Globus pallidus (tissue), 1 donor: Measurements from ENCODE around the gene IQCF5.
"Not testable (repeated sequence)": the region's sequence is repeated elsewhere in the genome, so short reads cannot be mapped to it uniquely, and the experiment has no call there.

Source experiments
- DNase-seq: peaks from one replicate; pipeline ENCODE4 v3.0.0-alpha.2; 2015; ENCODE audit warnings: low spot score

The IQCF5 gene

DNA sequence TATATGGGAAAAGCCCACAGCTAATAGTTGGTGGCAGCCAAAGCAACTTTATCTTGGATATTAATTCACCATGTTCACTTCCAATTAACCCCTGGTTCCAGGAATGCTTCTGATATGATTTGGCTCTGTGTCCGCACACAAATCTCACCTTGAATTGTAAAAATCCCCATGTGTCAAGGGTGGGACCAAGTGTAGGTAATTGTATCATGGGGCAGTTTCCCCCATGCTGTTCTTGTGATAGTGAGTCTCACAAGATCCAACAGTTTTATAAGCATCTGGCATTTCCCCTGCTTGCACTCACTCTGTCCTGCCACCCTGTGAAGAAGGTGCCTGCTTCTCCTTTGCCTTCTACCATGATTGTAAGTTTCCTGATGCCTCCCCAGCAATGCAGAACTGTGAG, 6.5 kb downstream of the IQCF5 start:
- DNase-seq: not testable (repeated sequence)

DNA sequence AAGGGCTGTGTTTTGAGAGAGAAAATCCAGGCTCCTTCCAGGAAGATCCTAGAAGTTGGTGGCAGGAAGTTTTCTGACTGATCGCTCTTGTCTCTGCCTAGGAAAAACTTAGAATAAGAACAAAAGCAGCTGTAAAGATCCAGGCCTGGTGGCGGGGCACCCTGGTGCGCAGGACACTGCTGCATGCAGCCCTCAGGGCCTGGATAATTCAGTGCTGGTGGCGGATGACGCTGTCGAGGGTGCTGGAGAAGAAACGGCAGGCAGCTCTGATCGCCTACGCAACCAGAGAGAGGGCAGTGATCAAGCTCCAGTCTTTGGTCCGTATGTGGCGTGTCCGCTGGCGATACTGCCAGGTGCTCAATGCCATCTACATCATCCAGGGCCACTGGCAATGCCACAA, 12.5 kb downstream of the IQCF5 start:
- no peak for DNase-seq

DNA sequence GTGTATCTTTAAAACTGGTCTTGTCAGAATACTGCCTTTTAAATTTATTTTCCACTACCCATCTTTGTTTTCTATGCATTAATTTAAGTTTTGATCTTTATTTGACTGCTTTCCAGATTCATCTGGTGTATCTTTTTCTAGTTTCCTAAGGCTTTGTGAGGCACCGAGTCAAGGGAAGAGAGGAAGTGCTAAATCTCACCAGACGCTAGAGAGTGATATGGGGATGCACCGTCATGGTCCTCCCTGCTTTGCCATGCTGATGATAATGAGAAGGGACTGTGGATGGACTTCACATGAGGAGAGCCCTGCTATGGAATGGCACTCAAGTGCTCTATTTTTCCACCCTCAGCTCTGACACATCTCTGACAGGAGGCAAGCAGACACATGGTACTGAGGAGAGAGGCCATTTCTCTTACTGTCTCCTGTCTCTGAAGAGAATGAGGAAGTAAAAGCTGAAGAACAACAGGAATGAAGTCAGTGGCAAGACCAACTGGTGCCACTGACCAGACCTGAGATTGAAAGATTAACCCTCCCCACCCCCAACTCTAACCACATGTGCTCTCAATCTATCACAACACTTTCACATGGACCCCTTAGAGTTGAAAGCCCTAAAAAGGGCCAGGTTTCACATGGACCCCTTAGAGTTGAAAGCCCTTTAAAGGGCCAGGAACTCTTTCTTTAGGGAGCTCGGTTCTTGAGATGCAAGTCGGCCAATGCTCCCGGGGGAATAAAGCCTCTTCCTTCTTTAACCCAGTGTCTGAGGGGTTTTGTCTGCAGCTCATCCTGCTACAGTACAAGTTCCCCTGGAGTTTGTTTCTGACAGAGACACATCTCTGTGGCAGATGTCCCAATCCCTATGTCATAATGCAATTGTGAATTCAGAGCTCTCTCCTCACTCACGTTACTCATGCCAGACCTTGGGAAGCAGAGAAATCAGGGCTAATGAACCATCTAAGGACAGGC, 14.4 kb downstream of the IQCF5 start, which contains the start of gene IQCF2:
IQCF2 (plus strand) TSS at position 913 of the 963 bp plus-strand sequence. CDS start 52 bp downstream, outside the sequence.
- DNase-seq: no peak

DNA sequence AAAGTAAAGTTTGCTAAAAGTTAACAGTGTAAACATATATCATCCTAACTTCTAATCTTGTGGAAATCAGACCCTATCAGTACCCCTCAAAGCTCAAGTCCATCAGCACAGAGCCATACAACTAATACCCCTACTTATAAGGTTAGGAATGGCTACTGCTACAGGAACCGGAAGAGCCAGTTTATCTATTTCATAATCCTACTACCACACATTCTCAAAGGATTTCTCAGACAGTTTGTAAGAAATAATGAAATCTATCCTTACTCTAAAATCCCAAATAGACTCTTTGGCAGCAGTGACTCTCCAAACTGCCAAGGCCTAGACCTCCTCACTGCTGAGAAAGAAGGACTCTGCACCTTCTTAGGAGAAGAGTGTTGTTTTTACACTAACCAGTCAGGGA, 20.0 kb downstream of the IQCF5 start:
- DNase-seq: not testable (repeated sequence)

DNA sequence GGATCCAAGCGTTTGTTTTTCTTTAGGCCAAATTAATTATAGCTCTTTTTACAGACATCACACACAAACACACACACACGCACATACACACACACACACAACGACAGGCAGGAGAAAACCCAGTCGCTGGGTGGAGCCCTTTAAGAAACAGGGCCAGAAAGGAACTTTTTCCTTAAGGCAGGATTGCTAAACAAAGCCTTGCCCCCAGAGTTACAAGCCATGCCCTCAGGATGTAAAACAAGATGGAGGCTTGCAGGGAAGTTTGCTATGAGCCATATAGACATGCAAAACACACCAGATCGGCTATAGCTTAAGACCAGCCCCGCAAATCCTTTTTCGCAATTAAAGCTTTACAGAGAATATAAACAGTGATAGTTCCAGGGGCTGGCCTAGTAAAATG, 30.3 kb downstream of the IQCF5 start:
- DNase-seq: no peak

DNA sequence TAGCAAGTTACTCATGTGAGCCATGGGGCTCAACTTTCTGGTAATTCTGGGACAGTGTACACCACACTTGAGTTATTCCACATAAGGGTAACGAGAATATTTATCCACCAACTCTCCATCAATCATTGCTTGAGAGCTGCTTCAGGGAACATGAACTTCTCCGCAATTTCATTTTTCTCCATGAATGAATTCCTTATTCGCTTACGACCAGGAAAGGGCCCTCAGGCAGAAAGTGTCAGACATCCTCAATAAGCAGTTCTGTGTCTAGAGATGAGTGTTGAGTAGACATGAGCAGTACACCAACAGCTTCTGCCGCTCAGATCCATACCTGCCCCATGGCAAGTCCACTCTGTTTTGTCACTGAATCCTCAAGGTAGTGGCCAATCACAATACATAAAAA, 38.8 kb downstream of the IQCF5 start:
- no peak for DNase-seq

DNA sequence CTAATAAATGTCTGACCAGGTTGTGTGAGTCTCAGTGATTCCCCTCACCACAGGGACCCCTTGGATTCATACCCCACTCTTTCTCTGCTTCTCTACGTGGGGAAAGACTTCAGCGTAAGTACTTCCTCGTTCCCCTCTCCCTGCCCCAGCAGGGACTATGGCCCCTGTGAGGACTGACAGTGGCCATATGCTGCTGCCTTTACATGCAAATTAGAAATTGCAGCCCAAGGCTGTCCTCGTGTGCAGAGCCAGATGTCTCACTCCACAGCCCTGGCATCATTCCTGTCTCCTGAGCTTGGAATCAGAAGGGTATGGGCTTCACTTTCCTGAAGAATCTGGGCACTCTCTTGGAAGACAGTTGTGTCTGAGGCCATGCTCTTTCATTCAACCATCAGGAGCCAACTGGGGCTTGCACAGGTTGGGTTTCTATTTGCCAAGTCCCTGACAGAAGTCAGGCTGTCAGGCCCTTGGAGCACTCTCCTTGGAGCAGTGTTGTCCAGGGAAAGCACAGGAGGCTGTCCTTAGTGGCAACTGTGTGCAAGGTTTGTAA, 44.5 kb downstream of the IQCF5 start:
- DNase-seq: no peak

DNA sequence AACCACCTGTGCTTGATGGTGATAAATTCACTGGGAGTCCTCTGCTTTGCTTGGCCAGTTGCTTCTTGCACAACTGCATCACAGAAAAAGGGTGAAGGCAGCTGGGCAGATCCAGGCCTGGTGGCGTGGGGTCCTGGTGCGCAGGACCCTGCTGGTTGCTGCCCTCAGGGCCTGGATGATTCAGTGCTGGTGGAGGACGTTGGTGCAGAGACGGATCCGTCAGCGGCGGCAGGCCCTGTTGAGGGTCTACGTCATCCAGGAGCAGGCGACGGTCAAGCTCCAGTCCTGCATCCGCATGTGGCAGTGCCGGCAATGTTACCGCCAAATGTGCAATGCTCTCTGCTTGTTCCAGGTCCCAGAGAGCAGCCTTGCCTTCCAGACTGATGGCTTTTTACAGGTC, 45.1 kb downstream of the IQCF5 start:
- DNase-seq: no peak

DNA sequence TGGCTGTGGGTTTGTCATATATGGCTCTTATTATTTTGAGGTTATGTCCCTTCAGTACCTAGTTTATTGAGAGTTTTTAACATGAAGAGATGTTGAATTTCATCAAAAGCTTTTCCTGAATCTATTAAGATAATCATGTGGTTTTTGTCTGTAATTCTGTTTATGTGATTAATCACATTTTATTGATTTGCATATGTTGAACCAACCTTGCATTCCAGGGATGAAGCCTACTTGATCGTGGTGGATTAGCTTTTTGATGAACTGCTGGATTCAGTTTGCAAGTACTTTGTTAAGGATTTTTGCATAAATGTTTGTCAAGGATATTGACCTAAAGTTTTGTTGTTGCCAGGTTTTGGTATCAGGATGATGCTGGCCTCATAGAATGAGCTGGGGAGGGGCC, 47.1 kb downstream of the IQCF5 start:
- no peak for DNase-seq
